ENCODE measurements around the gene FIZ1.

The FIZ1 gene

DNA sequence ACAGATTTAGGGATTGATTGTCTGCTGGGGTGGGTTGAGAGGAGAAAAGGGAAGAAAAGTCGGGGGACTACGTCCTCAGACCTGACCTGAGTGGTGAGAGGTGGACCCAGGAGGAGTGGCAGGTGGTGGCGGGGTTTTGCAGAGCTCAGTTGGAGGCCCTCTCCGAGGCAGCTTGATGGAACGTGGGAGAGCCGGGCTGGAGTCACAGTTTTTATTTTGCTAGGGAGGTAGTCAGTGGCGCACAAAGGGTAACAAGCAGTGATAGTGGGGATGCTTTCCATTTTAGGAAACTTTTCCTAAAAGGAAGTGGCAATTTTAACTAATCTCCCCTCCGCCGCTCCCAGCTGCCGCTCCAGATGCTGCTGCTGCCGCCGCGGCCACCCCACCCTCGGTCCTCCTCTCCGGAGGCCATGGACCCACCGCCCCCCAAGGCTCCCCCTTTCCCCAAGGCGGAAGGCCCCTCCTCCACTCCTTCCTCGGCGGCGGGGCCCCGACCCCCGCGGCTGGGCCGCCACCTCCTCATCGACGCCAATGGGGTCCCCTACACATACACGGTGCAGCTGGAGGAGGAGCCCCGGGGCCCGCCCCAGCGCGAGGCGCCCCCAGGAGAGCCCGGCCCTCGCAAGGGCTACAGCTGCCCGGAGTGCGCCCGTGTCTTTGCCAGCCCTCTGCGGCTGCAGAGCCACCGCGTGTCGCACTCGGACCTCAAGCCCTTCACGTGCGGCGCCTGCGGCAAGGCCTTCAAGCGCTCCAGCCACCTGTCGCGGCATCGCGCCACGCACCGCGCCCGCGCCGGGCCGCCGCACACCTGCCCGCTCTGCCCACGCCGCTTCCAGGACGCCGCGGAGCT lies 43.1 kb upstream of the FIZ1 start:
- no peaks in the 10 kb centered on the region for H3K36me3 ChIP-seq (replicated peaks; ENCODE audit: insufficient read depth, low read length)
- peak overlapping the region; percentile 41 for H2AFZ ChIP-seq (ENCODE audit: low read length)
- H3K4me2 ChIP-seq (ENCODE audit: low read depth, low read length), result peak overlapping the region; percentile 97
- no peak for TF ChIP-seq EZH2phosphoT487 (IDR thresholded peaks at IDR 0.05; ENCODE audit: low read length)
- no peak for TF ChIP-seq EZH2 (optimal IDR thresholded peaks at IDR 0.05; ENCODE audit: low read depth, low read length)
- TF ChIP-seq, protein P1, sequence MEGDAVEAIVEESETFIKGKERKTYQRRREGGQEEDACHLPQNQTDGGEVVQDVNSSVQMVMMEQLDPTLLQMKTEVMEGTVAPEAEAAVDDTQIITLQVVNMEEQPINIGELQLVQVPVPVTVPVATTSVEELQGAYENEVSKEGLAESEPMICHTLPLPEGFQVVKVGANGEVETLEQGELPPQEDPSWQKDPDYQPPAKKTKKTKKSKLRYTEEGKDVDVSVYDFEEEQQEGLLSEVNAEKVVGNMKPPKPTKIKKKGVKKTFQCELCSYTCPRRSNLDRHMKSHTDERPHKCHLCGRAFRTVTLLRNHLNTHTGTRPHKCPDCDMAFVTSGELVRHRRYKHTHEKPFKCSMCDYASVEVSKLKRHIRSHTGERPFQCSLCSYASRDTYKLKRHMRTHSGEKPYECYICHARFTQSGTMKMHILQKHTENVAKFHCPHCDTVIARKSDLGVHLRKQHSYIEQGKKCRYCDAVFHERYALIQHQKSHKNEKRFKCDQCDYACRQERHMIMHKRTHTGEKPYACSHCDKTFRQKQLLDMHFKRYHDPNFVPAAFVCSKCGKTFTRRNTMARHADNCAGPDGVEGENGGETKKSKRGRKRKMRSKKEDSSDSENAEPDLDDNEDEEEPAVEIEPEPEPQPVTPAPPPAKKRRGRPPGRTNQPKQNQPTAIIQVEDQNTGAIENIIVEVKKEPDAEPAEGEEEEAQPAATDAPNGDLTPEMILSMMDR (IDR thresholded peaks at IDR 0.05; ENCODE audit: low read length), result no peak
- no peaks in the 10 kb centered on the region for H3K27me3 ChIP-seq (replicated peaks; ENCODE audit: insufficient read depth, low read length)
- H4K20me1 ChIP-seq (ENCODE audit: insufficient read depth, low read length), result no peaks in the 10 kb centered on the region
- H3K9me3 ChIP-seq (replicated peaks; ENCODE audit: insufficient read depth, low read length), result no peaks in the 10 kb centered on the region
- H3K79me2 ChIP-seq (ENCODE audit: low read length), result peaks cover 34% of the 10 kb centered on the region
- H3K27ac ChIP-seq (ENCODE audit: low read length), result peak overlapping the region; percentile 46; the same call in 1 of the 2 replicates
- no peaks in the 10 kb centered on the region for H3K9me2 ChIP-seq (replicated peaks; ENCODE audit: insufficient read depth, low read length)
- peak; percentile 33 for DNase-seq
- peak overlapping the region; percentile 75 for H3K9ac ChIP-seq (ENCODE audit: low read length)
- H3K4me1 ChIP-seq (ENCODE audit: low read length), result peaks cover 28% of the 10 kb centered on the region
- peak overlapping the region; percentile 90 for H3K4me3 ChIP-seq (ENCODE audit: low read length)
- peaks cover 33% of the 10 kb centered on the region for H3F3A ChIP-seq (ENCODE audit: insufficient read depth, low read length)

GRCh38 chr19:55641426-55642152 lies 42.3 kb upstream of the FIZ1 start:
- peaks cover 41% of the 10 kb centered on the region for H3K79me2 ChIP-seq (ENCODE audit: low read length)
- DNase-seq, result no peak
- peak overlapping the region; percentile 37; the same call in 1 of the 2 replicates for H3K27ac ChIP-seq (ENCODE audit: low read length)
- no peaks in the 10 kb centered on the region for H3K36me3 ChIP-seq (replicated peaks; ENCODE audit: insufficient read depth, low read length)
- H3K27me3 ChIP-seq (replicated peaks; ENCODE audit: insufficient read depth, low read length), result no peaks in the 10 kb centered on the region
- H3F3A ChIP-seq (ENCODE audit: insufficient read depth, low read length), result peaks cover 25% of the 10 kb centered on the region
- H4K20me1 ChIP-seq (ENCODE audit: insufficient read depth, low read length), result no peaks in the 10 kb centered on the region
- peaks cover 30% of the 10 kb centered on the region for H3K4me1 ChIP-seq (ENCODE audit: low read length)
- TF ChIP-seq EZH2 (optimal IDR thresholded peaks at IDR 0.05; ENCODE audit: low read depth, low read length) (no peak), EZH2phosphoT487 (IDR thresholded peaks at IDR 0.05; ENCODE audit: low read length) (no peak)
- TF ChIP-seq, protein P1 (IDR thresholded peaks at IDR 0.05; ENCODE audit: low read length), result no peak
- H3K4me3 ChIP-seq (ENCODE audit: low read length), result peak overlapping the region; percentile 90
- H3K9me3 ChIP-seq (replicated peaks; ENCODE audit: insufficient read depth, low read length), result no peaks in the 10 kb centered on the region
- H2AFZ ChIP-seq (ENCODE audit: low read length), result peak overlapping the region; percentile 68
- peak overlapping the region; percentile 97 for H3K4me2 ChIP-seq (ENCODE audit: low read depth, low read length)
- peak overlapping the region; percentile 78 for H3K9ac ChIP-seq (ENCODE audit: low read length)
- H3K9me2 ChIP-seq (replicated peaks; ENCODE audit: insufficient read depth, low read length), result no peaks in the 10 kb centered on the region

DNA sequence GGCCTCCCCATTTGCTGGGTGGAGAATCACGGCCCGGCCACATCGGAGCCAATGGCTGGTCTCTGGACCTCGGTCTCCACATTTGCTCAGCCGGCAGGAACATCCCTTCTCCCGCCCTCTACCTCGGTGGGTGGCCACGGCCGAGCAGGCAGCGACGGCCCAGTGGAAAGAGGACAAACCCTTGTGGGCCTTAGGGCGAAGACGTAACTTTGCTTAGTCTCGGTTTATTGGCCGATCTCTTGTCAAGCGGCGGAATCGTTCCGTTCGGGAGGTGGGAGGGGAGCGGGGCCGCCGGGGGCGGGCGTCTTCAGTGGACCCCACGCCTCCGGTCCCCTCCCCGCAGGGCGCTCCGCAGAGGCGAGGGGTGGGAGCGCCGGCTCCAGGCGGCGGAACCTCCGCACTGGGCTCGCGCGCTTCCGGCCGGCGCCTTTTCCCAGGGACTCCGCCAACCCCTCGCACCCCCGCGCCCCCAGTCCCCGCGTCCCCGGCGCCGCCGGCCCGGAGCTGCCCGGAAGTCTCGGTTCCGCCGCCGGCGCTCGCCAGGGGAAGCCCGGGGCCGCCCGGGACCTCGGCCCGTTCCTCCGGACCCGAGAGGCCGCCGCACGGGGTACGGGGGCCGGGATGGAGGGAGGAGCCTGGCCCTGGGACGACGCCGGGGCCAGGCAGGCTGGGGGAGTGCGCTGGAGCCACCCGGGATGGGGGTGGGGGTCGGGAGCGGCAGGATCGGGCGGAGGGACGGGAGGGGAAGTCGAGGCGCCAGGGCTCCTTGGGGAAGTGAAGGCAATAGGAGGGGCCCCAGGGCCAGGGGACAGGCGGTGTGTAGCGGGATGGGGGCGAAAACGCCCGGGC lies 41.5 kb upstream of the FIZ1 start, which contains the start of gene ZNF580:
ZNF580 (plus strand) TSS at position 426 of the 849 bp plus-strand sequence. CDS start 1,507 bp downstream, outside the sequence.
- H3K79me2 ChIP-seq (ENCODE audit: low read length), result peaks cover 49% of the 10 kb centered on the region
- H3K4me3 ChIP-seq (ENCODE audit: low read length), result peak within 1 kb of the TSS; percentile 90
- TF ChIP-seq EZH2 (optimal IDR thresholded peaks at IDR 0.05; ENCODE audit: low read depth, low read length) (no peak), EZH2phosphoT487 (IDR thresholded peaks at IDR 0.05; ENCODE audit: low read length) (no peak)
- TF ChIP-seq, protein P1 (IDR thresholded peaks at IDR 0.05; ENCODE audit: low read length), result no peak
- H3K9me2 ChIP-seq (replicated peaks; ENCODE audit: insufficient read depth, low read length), result no peaks in the 10 kb centered on the region
- H2AFZ ChIP-seq (ENCODE audit: low read length), result peak within 1 kb of the TSS; percentile 68
- peak within 1 kb of the TSS; percentile 97 for H3K4me2 ChIP-seq (ENCODE audit: low read depth, low read length)
- H3K27ac ChIP-seq (ENCODE audit: low read length), result peak within 1 kb of the TSS; percentile 37; the same call in 1 of the 2 replicates
- peak; percentile 47 for DNase-seq
- H3K27me3 ChIP-seq (replicated peaks; ENCODE audit: insufficient read depth, low read length), result no peaks in the 10 kb centered on the region
- peaks cover 38% of the 10 kb centered on the region for H3K4me1 ChIP-seq (ENCODE audit: low read length)
- no peaks in the 10 kb centered on the region for H3K36me3 ChIP-seq (replicated peaks; ENCODE audit: insufficient read depth, low read length)
- H3F3A ChIP-seq (ENCODE audit: insufficient read depth, low read length), result peaks cover 25% of the 10 kb centered on the region
- no peaks in the 10 kb centered on the region for H3K9me3 ChIP-seq (replicated peaks; ENCODE audit: insufficient read depth, low read length)
- H3K9ac ChIP-seq (ENCODE audit: low read length), result peak within 1 kb of the TSS; percentile 78
- H4K20me1 ChIP-seq (ENCODE audit: insufficient read depth, low read length), result no peaks in the 10 kb centered on the region
